ENCODE results near the gene ADAM10.

Gene ADAM10

GRCh38 chr15:58749532-58750337, at the start of gene ADAM10:
Gene ADAM10 (minus strand): TSS chr15:58749707. CDS start chr15:58749534, 173 bp downstream.
- peak; percentile 99 for DNase-seq (ENCODE audit: low spot score)
- TF ChIP-seq CTCF (IDR thresholded peaks at IDR 0.05; ENCODE audit: extremely low read depth, missing control alignments) = no peak

- no peak for DNase-seq (ENCODE audit: low spot score)
- TF ChIP-seq CTCF (IDR thresholded peaks at IDR 0.05; ENCODE audit: extremely low read depth, missing control alignments) = no peak
Observed at GRCh38 chr15:58797505-58797904, 48.0 kb upstream of the ADAM10 start.

GRCh38 chr15:58795825-58796224, 46.3 kb upstream of the ADAM10 start:
- TF ChIP-seq CTCF (IDR thresholded peaks at IDR 0.05; ENCODE audit: extremely low read depth, missing control alignments) = no peak
- no peak for DNase-seq (ENCODE audit: low spot score)

- TF ChIP-seq CTCF (IDR thresholded peaks at IDR 0.05; ENCODE audit: extremely low read depth, missing control alignments) = no peak
- no peak for DNase-seq (ENCODE audit: low spot score)
Observed at GRCh38 chr15:58793862-58794261, 44.4 kb upstream of the ADAM10 start.

- no peak for DNase-seq (ENCODE audit: low spot score)
- TF ChIP-seq CTCF (IDR thresholded peaks at IDR 0.05; ENCODE audit: extremely low read depth, missing control alignments) = no peak
Observed at GRCh38 chr15:58788056-58788710, 38.7 kb upstream of the ADAM10 start.

- no peak for DNase-seq (ENCODE audit: low spot score)
- no peak for TF ChIP-seq CTCF (IDR thresholded peaks at IDR 0.05; ENCODE audit: extremely low read depth, missing control alignments)
Observed at GRCh38 chr15:58785355-58785754, 35.8 kb upstream of the ADAM10 start.

GRCh38 chr15:58779554-58779953, 30.0 kb upstream of the ADAM10 start:
- TF ChIP-seq CTCF (IDR thresholded peaks at IDR 0.05; ENCODE audit: extremely low read depth, missing control alignments) = no peak
- no peak for DNase-seq (ENCODE audit: low spot score)

Measured in GM20000 (cell line).